ENCODE data around the gene RNF144A. TPM values are rescaled to one million over a fixed set of nuclear protein-coding genes. Genes with fewer than 3 reads are reported as not detected.

RNF144A gene
- total RNA-seq, 1 experiment from 2014 or later, result 10.6 TPM

DNA sequence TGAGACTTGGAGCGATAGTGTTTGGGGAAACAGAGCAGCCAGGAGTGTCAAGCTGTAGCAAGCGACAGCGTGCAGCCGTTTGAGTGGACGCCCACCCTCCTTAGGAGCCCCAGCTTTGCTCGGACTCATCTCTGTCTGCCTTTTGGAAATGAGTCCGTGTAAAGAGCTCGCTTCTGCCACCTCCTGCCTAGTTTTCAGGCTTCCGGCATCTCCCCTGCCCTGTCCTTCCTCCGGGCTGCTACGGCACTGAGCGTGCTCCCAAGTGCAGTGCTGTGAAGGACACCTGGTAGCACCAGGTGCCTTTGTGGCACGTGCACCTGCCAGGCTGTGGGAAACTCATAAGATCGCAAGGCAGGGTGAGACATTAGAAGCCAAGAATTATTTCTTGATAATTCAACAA, 117.1 kb downstream of the RNF144A start:
- H3K27ac ChIP-seq (ENCODE audit: insufficient read length, low read depth, low read length), result no peak overlapping the region
- Mint-ChIP-seq H3K27ac (peak overlapping the region in 1 of 3 experiments; percentile 53; a peak in 1 of 7 replicates), H3K36me3 (ENCODE audit: insufficient read depth in 1 of 3, low read depth in 3 of 3) (peaks cover 4 to 24% (median 9%) of the 10 kb centered on the region in 3 experiments)

More for the DNA sequence above, 117.1 kb downstream of the RNF144A start:
- Histone ChIP-seq H3K18ac (ENCODE audit: insufficient read length, low read depth, low read length) (no peak overlapping the region), H4K20me1 (ENCODE audit: control insufficient read depth, insufficient read depth, insufficient read length) (no peaks in the 10 kb centered on the region), H2AK5ac (ENCODE audit: insufficient read length, low read length) (no peak overlapping the region), H3K4ac (ENCODE audit: low read depth, low read length) (no peak overlapping the region), H3K27me3 (ENCODE audit: insufficient read depth, low read length) (no peaks in the 10 kb centered on the region), H3K23me2 (ENCODE audit: insufficient read length, low read depth, low read length, poor library complexity, severe bottlenecking) (no peaks in the 10 kb centered on the region), H3K9ac (ENCODE audit: extremely low read depth, insufficient read length, low read length) (no peak overlapping the region), H3K14ac (ENCODE audit: insufficient read depth, low read length) (no peak overlapping the region), H4K8ac (replicated peaks; ENCODE audit: insufficient read length, low read depth, low read length) (no peak overlapping the region), H2AFZ (ENCODE audit: low read length) (no peak overlapping the region), H3K56ac (ENCODE audit: insufficient read length, low read depth, low read length) (no peak overlapping the region), H2BK15ac (ENCODE audit: low read depth, low read length) (no peak overlapping the region), H3K4me1 (ENCODE audit: insufficient read depth, low read length) (no peaks in the 10 kb centered on the region), H4K5ac (ENCODE audit: insufficient read length, low read depth, low read length) (no peak overlapping the region), H4K91ac (ENCODE audit: insufficient read length, low read depth, low read length) (no peak overlapping the region), H3T11ph (ENCODE audit: low read length) (no peak overlapping the region), H2BK5ac (ENCODE audit: insufficient read length, low read length) (no peak overlapping the region), H2BK120ac (ENCODE audit: low read depth, low read length, poor library complexity, severe bottlenecking) (no peak overlapping the region), H3K23ac (ENCODE audit: insufficient read length, low read depth, low read length) (no peak overlapping the region), H3K79me1 (ENCODE audit: insufficient read depth, low read depth, low read length, poor library complexity, severe bottlenecking) (no peaks in the 10 kb centered on the region), H3K4me2 (ENCODE audit: insufficient read depth, insufficient read length, low read length) (no peak overlapping the region), H3K79me2 (ENCODE audit: insufficient read depth, low read length) (no peaks in the 10 kb centered on the region), H3K9me3 (ENCODE audit: control insufficient read depth, low read depth, low read length) (no peaks in the 10 kb centered on the region), H2BK20ac (ENCODE audit: low read depth, low read length, poor library complexity, severe bottlenecking) (no peak overlapping the region), H2BK12ac (ENCODE audit: insufficient read length, low read depth, low read length) (no peak overlapping the region)
- no peaks in the 10 kb centered on the region; the same call in 1 of the 2 replicates for H3K27me3 Mint-ChIP-seq (ENCODE audit: low read depth)
- H3K9me3 Mint-ChIP-seq, result peaks cover 0 to 3% of the 10 kb centered on the region in 2 experiments; a peak in 1 of 5 replicates
- H3K4me1 Mint-ChIP-seq, result no peaks in the 10 kb centered on the region; a peak in 1 of 4 replicates
- peak; percentile 43; the same call in 2 of the 3 replicates for TF ChIP-seq CTCF (conservative IDR thresholded peaks at IDR 0.05)
- no peak overlapping the region for H3K4me3 Mint-ChIP-seq
- WGBS (ENCODE audit: extremely low coverage, insufficient read length, low lambda C conversion rate), result no CpG with 5 or more reads among the region's 14 CpGs
- DNase-seq, result peak; percentile 58

All from H9 (cell line).